ENCODE measurements around the gene MYL12B. TPM values are rescaled to one million over a fixed set of nuclear protein-coding genes. Genes with fewer than 3 reads are reported as not detected.

Gene MYL12B
- 686 and 716 TPM in 2 replicates for total RNA-seq

GRCh38 chr18:3261373-3262233 lies at the start of gene MYL12B:
Gene MYL12B (plus strand): TSS chr18:3262133. CDS start chr18:3272899, 10,766 bp downstream.

GRCh38 chr18:3219631-3220335 lies 42.1 kb upstream of the MYL12B start, which contains the start of gene MYOM1:
Gene MYOM1 (minus strand): TSS chr18:3219968. CDS start chr18:3215223, 4,745 bp downstream.

GRCh38 chr18:3247240-3248061 lies 14.5 kb upstream of the MYL12B start, which contains the start of gene MYL12A:
Gene MYL12A (plus strand): TSS chr18:3247801. CDS start chr18:3253248, 5,447 bp downstream.

Other genes starting within 250 kb of the MYL12B start
- gene LPIN2, start 249.0 kb upstream of the MYL12B start, total RNA-seq: 16.0 and 16.2 TPM in 2 replicates
- 0.18 and 0.66 TPM in 2 replicates for gene MYOM1, start 42.2 kb upstream of the MYL12B start, total RNA-seq
- gene MYL12A, start 14.3 kb upstream of the MYL12B start, total RNA-seq: 1,310 and 1,573 TPM in 2 replicates
- gene TGIF1, start 188.0 kb downstream of the MYL12B start, total RNA-seq: 83.3 and 123 TPM in 2 replicates

Data from endothelial cell of coronary artery (primary cell).